Right atrium auricular region (tissue), 2 donors: Measurements from ENCODE around the gene ARL16. TPM values are rescaled to one million over a fixed set of nuclear protein-coding genes. Genes with fewer than 3 reads are reported as not detected.
A peak's percentile ranks its signal among the peaks of the same experiment; 100 is the strongest.
"Not testable (repeated sequence)": the region's sequence is repeated elsewhere in the genome, so short reads cannot be mapped to it uniquely, and the experiment has no call there.

ENCODE experiments used
- DNase-seq: peaks from one replicate; pipeline ENCODE4 v3.0.0-alpha.2; 2019; ENCODE audit warnings: low spot score
- H3K27ac ChIP-seq, 2 donors: fragments of 200-600 bp; sonication (generic); 1 replicate in 1 of 2; 2 replicates in 1 of 2; pipeline ENCODE4 v1.5.1; 2016 to 2019
- H3K27me3 ChIP-seq, 2 donors: fragments of 200-600 bp; sonication (generic); one replicate each; pipeline versions ENCODE4 v1.5.1 to v1.6.0; 2017 to 2019
- H3K36me3 ChIP-seq: fragments of 200-600 bp; sonication (generic); one replicate; pipeline ENCODE4 v1.5.1; 2016
- H3K4me1 ChIP-seq, 2 donors: fragments of 200-600 bp; sonication (generic); one replicate each; pipeline versions ENCODE4 v1.5.1 to v1.6.0; 2017 to 2019
- H3K4me3 ChIP-seq, 2 donors: fragments of 200-600 bp; sonication (generic); 1 replicate in 1 of 2; 2 replicates in 1 of 2; pipeline ENCODE4 v1.5.1; 2017 to 2019; ENCODE audit warnings: mild to moderate bottlenecking in 1 of 2, moderate library complexity in 1 of 2
- H3K9me3 ChIP-seq, 2 donors: fragments of 200-600 bp; sonication (generic); one replicate each; pipeline ENCODE4 v1.5.1; 2019
- CTCF ChIP-seq, 2 donors: fragments of 200-600 bp; sonication (generic); IDR thresholded peaks; one replicate each; pipeline ENCODE4 v1.5.1; 2019; ENCODE audit warnings: antibody characterized with exemption in 2 of 2
- total RNA-seq, 2 donors: library from RNA; depleted of rRNA; stranded (reverse); fragments of >200 nt; gene quantifications; one replicate each; pipeline ENCODE4 v1.1.0, GENCODE V29; 2016

ARL16 gene
- total RNA-seq, 2 donors from 2014 or later: 20.3 to 22.2 TPM

GRCh38 chr17:81682565-81683207 lies 911 bp downstream of the ARL16 start:
- no peak for DNase-seq
- Histone ChIP-seq H3K36me3 (peaks cover 24% of the 10 kb centered on the region), H3K4me3 (peak overlapping the region; percentile 97 to 98), H3K27me3 (no peaks in the 10 kb centered on the region), H3K27ac (peak overlapping the region; percentile 78 to 79), H3K4me1 (peaks cover 0 to 39% of the 10 kb centered on the region in 2 donors), H3K9me3 (no peaks in the 10 kb centered on the region)
- TF ChIP-seq CTCF (IDR thresholded peaks at IDR 0.05): no peak

DNA sequence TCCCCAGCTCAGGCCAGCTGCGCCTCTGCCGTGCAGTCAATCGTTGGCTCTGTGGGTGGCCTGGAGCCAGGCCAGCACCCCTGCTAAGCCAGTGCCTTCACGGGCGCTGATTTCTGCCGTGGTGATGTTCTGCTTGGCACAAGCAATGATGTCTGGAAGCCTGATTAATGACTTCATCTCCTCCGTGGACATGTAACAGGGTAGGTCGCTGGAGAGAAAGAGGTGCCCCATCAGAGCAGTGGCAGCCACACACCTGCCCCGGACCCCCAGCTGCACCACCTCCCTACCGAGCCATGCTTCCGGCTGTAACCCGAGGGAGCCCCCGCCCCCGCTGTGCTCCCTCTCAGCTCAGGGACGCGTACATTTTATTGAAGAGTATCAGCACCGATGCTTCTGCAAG lies 1.9 kb downstream of the ARL16 start:
- Histone ChIP-seq H3K36me3 (peaks cover 14% of the 10 kb centered on the region), H3K9me3 (no peaks in the 10 kb centered on the region), H3K4me1 (peaks cover 0 to 39% of the 10 kb centered on the region in 2 donors), H3K4me3 (no peak overlapping the region), H3K27ac (no peak overlapping the region), H3K27me3 (no peaks in the 10 kb centered on the region)
- no peak for DNase-seq
- no peak for TF ChIP-seq CTCF (IDR thresholded peaks at IDR 0.05)

GRCh38 chr17:81680150-81680549 lies 3.4 kb downstream of the ARL16 start:
- Histone ChIP-seq H3K36me3 (no peaks in the 10 kb centered on the region), H3K27ac (peak overlapping the region in 1 of 2 donors; percentile 24), H3K9me3 (no peaks in the 10 kb centered on the region), H3K4me3 (no peak overlapping the region), H3K27me3 (no peaks in the 10 kb centered on the region), H3K4me1 (peaks cover 0 to 35% of the 10 kb centered on the region in 2 donors)
- TF ChIP-seq CTCF (IDR thresholded peaks at IDR 0.05): no peak
- DNase-seq: no peak

- no peak overlapping the region for H3K4me3 ChIP-seq
- no peak for TF ChIP-seq CTCF (IDR thresholded peaks at IDR 0.05)
- no peak for DNase-seq
- H3K4me1 ChIP-seq: peaks cover 0 to 13% of the 10 kb centered on the region in 2 donors
- H3K36me3 ChIP-seq: peaks cover 18% of the 10 kb centered on the region
- H3K27ac ChIP-seq: no peak overlapping the region
- no peaks in the 10 kb centered on the region for H3K27me3 ChIP-seq
- H3K9me3 ChIP-seq: no peaks in the 10 kb centered on the region
Measured at GRCh38 chr17:81676906-81677305, 6.7 kb downstream of the ARL16 start.

GRCh38 chr17:81675515-81676221 lies 7.9 kb downstream of the ARL16 start:
- Histone ChIP-seq H3K4me1 (peaks cover 0 to 11% of the 10 kb centered on the region in 2 donors), H3K36me3 (peaks cover 29% of the 10 kb centered on the region)
- H3K27me3 ChIP-seq, H3K27ac ChIP-seq, DNase-seq, H3K9me3 ChIP-seq, H3K4me3 ChIP-seq: not testable (repeated sequence)
- TF ChIP-seq CTCF (IDR thresholded peaks at IDR 0.05): peak; percentile 51 to 69
